Dendritic cell treated with granulocyte-macrophage colony-stimulating factor and Interleukin-4, amounts not matched to agents 40 ng/mL and 50 ng/mL, for 4 days (primary cell): ENCODE data around the gene CYSTM1.

Experiments
- H3K27ac Mint-ChIP-seq: one replicate; pipeline ENCODE4 v1.8.0; 2022; ENCODE audit warnings: mild to moderate bottlenecking, mixed read lengths
- H3K27me3 Mint-ChIP-seq: one replicate; pipeline ENCODE4 v1.8.0; 2022; ENCODE audit warnings: mild to moderate bottlenecking, mixed read lengths
- H3K36me3 Mint-ChIP-seq: one replicate; pipeline ENCODE4 v1.8.0; 2022; ENCODE audit warnings: low read depth, mixed read lengths
- H3K4me1 Mint-ChIP-seq: one replicate; pipeline ENCODE4 v1.8.0; 2022; ENCODE audit warnings: low read depth, mixed read lengths
- H3K4me3 Mint-ChIP-seq: one replicate; pipeline ENCODE4 v1.8.0; 2022; ENCODE audit warnings: mild to moderate bottlenecking, moderate library complexity, mixed read lengths
- H3K9me3 Mint-ChIP-seq: one replicate; pipeline ENCODE4 v1.8.0; 2022; ENCODE audit warnings: mixed read lengths
- intact Hi-C: fragments of 100-400 bp; cut with micrococcal nuclease; formaldehyde crosslinking; loops from one replicate; pipeline ENCODE4 v1.15.0; 2022

The CYSTM1 gene

GRCh38 chr5:140176031-140176387 lies 1.0 kb downstream of the CYSTM1 start:
- peaks cover 14% of the 10 kb centered on the region for H3K36me3 Mint-ChIP-seq
- intact Hi-C loops: no loop called here
- H3K4me3 Mint-ChIP-seq: peak overlapping the region; percentile 98
- H3K9me3 Mint-ChIP-seq: no peaks in the 10 kb centered on the region
- H3K27me3 Mint-ChIP-seq: peaks cover 2% of the 10 kb centered on the region
- peak overlapping the region; percentile 97 for H3K27ac Mint-ChIP-seq
- H3K4me1 Mint-ChIP-seq: peaks cover 39% of the 10 kb centered on the region

- H3K27ac Mint-ChIP-seq: no peak overlapping the region
- peaks cover 55% of the 10 kb centered on the region for H3K4me1 Mint-ChIP-seq
- no peaks in the 10 kb centered on the region for H3K9me3 Mint-ChIP-seq
- H3K36me3 Mint-ChIP-seq: peaks cover 14% of the 10 kb centered on the region
- no peaks in the 10 kb centered on the region for H3K27me3 Mint-ChIP-seq
- H3K4me3 Mint-ChIP-seq: no peak overlapping the region
- intact Hi-C loops: no loop called here
These were observed 3.1 kb downstream of the CYSTM1 start for GRCh38 chr5:140178086-140178410.

- no peak overlapping the region for H3K27ac Mint-ChIP-seq
- no peaks in the 10 kb centered on the region for H3K9me3 Mint-ChIP-seq
- H3K27me3 Mint-ChIP-seq: no peaks in the 10 kb centered on the region
- no peak overlapping the region for H3K4me3 Mint-ChIP-seq
- peaks cover 14% of the 10 kb centered on the region for H3K36me3 Mint-ChIP-seq
- peaks cover 55% of the 10 kb centered on the region for H3K4me1 Mint-ChIP-seq
- intact Hi-C loops: no loop called here
These were observed 3.6 kb downstream of the CYSTM1 start for GRCh38 chr5:140178482-140179116.

- peaks cover 39% of the 10 kb centered on the region for H3K4me1 Mint-ChIP-seq
- H3K36me3 Mint-ChIP-seq: no peaks in the 10 kb centered on the region
- no peak overlapping the region for H3K27ac Mint-ChIP-seq
- intact Hi-C loops: no loop called here
- no peaks in the 10 kb centered on the region for H3K27me3 Mint-ChIP-seq
- no peak overlapping the region for H3K4me3 Mint-ChIP-seq
- no peaks in the 10 kb centered on the region for H3K9me3 Mint-ChIP-seq
These were observed 6.1 kb downstream of the CYSTM1 start for GRCh38 chr5:140181002-140181483.

- intact Hi-C loops: no loop called here
- Mint-ChIP-seq H3K9me3 (no peaks in the 10 kb centered on the region), H3K27ac (no peak overlapping the region), H3K27me3 (no peaks in the 10 kb centered on the region), H3K4me3 (no peak overlapping the region), H3K36me3 (no peaks in the 10 kb centered on the region), H3K4me1 (peaks cover 42% of the 10 kb centered on the region)
These were observed 6.5 kb downstream of the CYSTM1 start for GRCh38 chr5:140181525-140181924.

- Mint-ChIP-seq H3K9me3 (no peaks in the 10 kb centered on the region), H3K4me1 (peaks cover 48% of the 10 kb centered on the region), H3K36me3 (no peaks in the 10 kb centered on the region), H3K27ac (peak overlapping the region; percentile 62), H3K27me3 (no peaks in the 10 kb centered on the region), H3K4me3 (no peak overlapping the region)
- intact Hi-C loops: no loop called here
These were observed 7.2 kb downstream of the CYSTM1 start for GRCh38 chr5:140182075-140182711.

GRCh38 chr5:140182803-140183367 lies 7.9 kb downstream of the CYSTM1 start:
- Mint-ChIP-seq H3K36me3 (no peaks in the 10 kb centered on the region), H3K27ac (peak overlapping the region; percentile 62), H3K4me1 (peaks cover 44% of the 10 kb centered on the region), H3K9me3 (no peaks in the 10 kb centered on the region), H3K27me3 (no peaks in the 10 kb centered on the region), H3K4me3 (no peak overlapping the region)
- intact Hi-C loops: no loop called here

GRCh38 chr5:140185409-140185808 lies 10.4 kb downstream of the CYSTM1 start:
- Mint-ChIP-seq H3K36me3 (peaks cover 4% of the 10 kb centered on the region), H3K27ac (no peak overlapping the region), H3K4me1 (peaks cover 40% of the 10 kb centered on the region), H3K9me3 (no peaks in the 10 kb centered on the region), H3K4me3 (no peak overlapping the region), H3K27me3 (no peaks in the 10 kb centered on the region)
- intact Hi-C loops: no loop called here

- Mint-ChIP-seq H3K36me3 (peaks cover 4% of the 10 kb centered on the region), H3K4me1 (peaks cover 33% of the 10 kb centered on the region), H3K27ac (peak overlapping the region; percentile 9), H3K9me3 (no peaks in the 10 kb centered on the region), H3K27me3 (no peaks in the 10 kb centered on the region), H3K4me3 (no peak overlapping the region)
- intact Hi-C loops: loop anchor here (1.0 kb wide), 1 partner anchor 11 kb away; the partner anchor contains the start of gene CYSTM1
These were observed 11.3 kb downstream of the CYSTM1 start for GRCh38 chr5:140186267-140186671.

- no peaks in the 10 kb centered on the region for H3K9me3 Mint-ChIP-seq
- H3K4me3 Mint-ChIP-seq: no peak overlapping the region
- intact Hi-C loops: no loop called here
- no peaks in the 10 kb centered on the region for H3K27me3 Mint-ChIP-seq
- peaks cover 4% of the 10 kb centered on the region for H3K36me3 Mint-ChIP-seq
- H3K4me1 Mint-ChIP-seq: peaks cover 13% of the 10 kb centered on the region
- H3K27ac Mint-ChIP-seq: no peak overlapping the region
These were observed 14.3 kb downstream of the CYSTM1 start for GRCh38 chr5:140189253-140189652.

GRCh38 chr5:140189977-140190871 lies 15.2 kb downstream of the CYSTM1 start:
- H3K9me3 Mint-ChIP-seq: no peaks in the 10 kb centered on the region
- H3K27me3 Mint-ChIP-seq: no peaks in the 10 kb centered on the region
- no peak overlapping the region for H3K4me3 Mint-ChIP-seq
- H3K36me3 Mint-ChIP-seq: peaks cover 4% of the 10 kb centered on the region
- peaks cover 13% of the 10 kb centered on the region for H3K4me1 Mint-ChIP-seq
- H3K27ac Mint-ChIP-seq: no peak overlapping the region
- intact Hi-C loops: no loop called here

- Mint-ChIP-seq H3K27me3 (no peaks in the 10 kb centered on the region), H3K27ac (no peak overlapping the region), H3K4me1 (peaks cover 16% of the 10 kb centered on the region), H3K4me3 (no peak overlapping the region), H3K9me3 (no peaks in the 10 kb centered on the region), H3K36me3 (peaks cover 4% of the 10 kb centered on the region)
- intact Hi-C loops: no loop called here
These were observed 15.9 kb downstream of the CYSTM1 start for GRCh38 chr5:140190872-140191218.

- H3K27me3 Mint-ChIP-seq: no peaks in the 10 kb centered on the region
- peaks cover 19% of the 10 kb centered on the region for H3K4me1 Mint-ChIP-seq
- peaks cover 4% of the 10 kb centered on the region for H3K36me3 Mint-ChIP-seq
- H3K9me3 Mint-ChIP-seq: no peaks in the 10 kb centered on the region
- no peak overlapping the region for H3K4me3 Mint-ChIP-seq
- no peak overlapping the region for H3K27ac Mint-ChIP-seq
- intact Hi-C loops: no loop called here
These were observed 17.9 kb downstream of the CYSTM1 start for GRCh38 chr5:140192715-140193430.
